HCT116 (cell line): ENCODE results near the gene SARS1. TPM values are rescaled to one million over a fixed set of nuclear protein-coding genes. Genes with fewer than 3 reads are reported as not detected.

Experiments
- ATAC-seq: fragments of 200-7000 bp; cut with Tn5 transposase; 2 replicates; pipeline ENCODE4 v1.9.1; 2020; ENCODE audit warnings: mild to moderate bottlenecking, moderate library complexity
- BruUV-seq: library from RNA; stranded (reverse); fragments of 400-500 nt; replicated peaks from 2 replicates; lab custom pipeline; 2021; lab: Mats Ljungman, UMichigan
- CTCF ChIA-PET: fragments of 300-600 bp; sonication (Branson Sonifier 250); formaldehyde crosslinking; loops from one replicate; lab custom pipeline; 2021; ENCODE audit warnings: antibody characterized with exemption; lab: Charles Lee
- POLR2A ChIA-PET: fragments of 300-600, 350-600 bp; sonication (Branson Sonifier 250); formaldehyde crosslinking; loops from one replicate; lab custom pipeline; 2021; ENCODE audit warnings: antibody characterized with exemption; lab: Charles Lee
- RAD21 ChIA-PET, 2 experiments: fragments of 300-600 bp; sonication (Branson Sonifier 250); formaldehyde crosslinking; loops; one replicate each; lab custom pipeline; 2023; ENCODE audit warnings: low total read pairs in 2 of 2; ENCODE audit not compliant: uncharacterized antibody in 2 of 2, unreplicated experiment in 2 of 2, low non-redundant PET in 1 of 2; lab: Charles Lee
- DNase-seq: peaks from one replicate; pipeline ENCODE4 v3.0.0-alpha.2; 2010; ENCODE audit warnings: low read depth, low spot score
- H2AFZ ChIP-seq: fragments of 200-600 bp; shearing (Covaris generic), sonication (generic); 2 replicates; pipeline ENCODE4 v1.6.1; 2017; ENCODE audit warnings: low read depth, mixed run types, mixed read lengths, antibody characterized with exemption, low read length; ENCODE audit not compliant: poor library complexity, severe bottlenecking
- H3K27ac ChIP-seq: 2 replicates; pipeline ENCODE4 v1.5.1; 2012; ENCODE audit warnings: low read depth, low read length
- H3K27me3 ChIP-seq: fragments of 200-600 bp; sonication (generic); 2 replicates; pipeline ENCODE4 v1.6.1; 2016; ENCODE audit warnings: mixed run types, low read length, mixed read lengths; ENCODE audit not compliant: insufficient read depth
- H3K36me3 ChIP-seq, 2 experiments: fragments of 200-500 bp in 1 of 2; fragments of 200-600 bp in 1 of 2; sonication (Bioruptor generic) in 1 of 2; sonication (generic) in 1 of 2; 2 replicates each; pipeline versions ENCODE4 v1.5.1 to v1.6.1; 2014 to 2016; ENCODE audit warnings: low read length in 2 of 2, inconsistent platforms in 1 of 2, mixed read lengths in 1 of 2, mixed run types in 1 of 2; ENCODE audit not compliant: insufficient read depth in 2 of 2, control insufficient read depth in 1 of 2
- H3K4me1 ChIP-seq, 2 experiments: fragments of 200-600 bp in 1 of 2; sonication (generic) in 1 of 2; 2 replicates each; pipeline versions ENCODE4 v1.5.1 to v1.6.1; 2012 to 2017; ENCODE audit warnings: low read length in 2 of 2, inconsistent platforms in 1 of 2, mild to moderate bottlenecking in 1 of 2, mixed read lengths in 1 of 2, mixed run types in 1 of 2, moderate library complexity in 1 of 2; ENCODE audit not compliant: insufficient read depth in 2 of 2, control insufficient read depth in 1 of 2
- H3K4me2 ChIP-seq: fragments of 200-600 bp; sonication (generic); 2 replicates; pipeline ENCODE4 v1.6.1; 2017; ENCODE audit warnings: mixed run types, low read length, mixed read lengths
- H3K4me3 ChIP-seq, 2 experiments: fragments of 200-600 bp in 1 of 2; sonication (generic) in 1 of 2; replicated peaks in 1 of 2; 2 replicates each; pipeline ENCODE4 v1.5.1; 2011 to 2016; ENCODE audit warnings: low read length in 2 of 2, control low read depth in 1 of 2, low read depth in 1 of 2, mild to moderate bottlenecking in 1 of 2, mixed read lengths in 1 of 2, mixed run types in 1 of 2
- H3K79me2 ChIP-seq: fragments of 200-600 bp; sonication (generic); 2 replicates; pipeline ENCODE4 v1.6.1; 2017; ENCODE audit warnings: mild to moderate bottlenecking, mixed run types, low read length, moderate library complexity, mixed read lengths; ENCODE audit not compliant: insufficient read depth
- H3K9ac ChIP-seq: fragments of 200-600 bp; sonication (generic); 2 replicates; pipeline ENCODE4 v1.6.1; 2016; ENCODE audit warnings: low read length, mixed read lengths
- H3K9me2 ChIP-seq: fragments of 200-600 bp; sonication (generic), shearing (Covaris generic); 2 replicates; pipeline ENCODE4 v1.6.1; 2017; ENCODE audit warnings: mixed run types, mild to moderate bottlenecking, moderate library complexity; ENCODE audit not compliant: insufficient read depth
- H3K9me3 ChIP-seq, 2 experiments: fragments of 200-500 bp in 1 of 2; fragments of 200-600 bp in 1 of 2; sonication (Bioruptor generic) in 1 of 2; sonication (generic) in 1 of 2; 2 replicates each; pipeline ENCODE4 v1.6.1; 2014 to 2017; ENCODE audit warnings: low read length in 2 of 2, mixed read lengths in 2 of 2, inconsistent platforms in 1 of 2, low read depth in 1 of 2, mild to moderate bottlenecking in 1 of 2, mixed run types in 1 of 2, moderate library complexity in 1 of 2; ENCODE audit not compliant: control insufficient read depth in 1 of 2, insufficient read depth in 1 of 2
- H4K20me1 ChIP-seq: fragments of 200-600 bp; sonication (generic), shearing (Covaris generic); 2 replicates; pipeline ENCODE4 v1.6.1; 2017; ENCODE audit warnings: mixed run types, mild to moderate bottlenecking, moderate library complexity; ENCODE audit not compliant: insufficient read depth
- CBX3 ChIP-seq: IDR thresholded peaks from 2 replicates; pipeline ENCODE4 v1.6.1; 2012; ENCODE audit warnings: low read depth
- CEBPB ChIP-seq: IDR thresholded peaks from 2 replicates; pipeline ENCODE4 v1.6.1; 2012; ENCODE audit warnings: low read depth
- CTCF ChIP-seq, 3 experiments: fragments of 200-600 bp in 1 of 3; sonication (generic) in 1 of 3; IDR thresholded peaks in 2 of 3; conservative IDR thresholded peaks in 1 of 3; 2 replicates each; pipeline ENCODE4 v1.5.1; 2012 to 2017; ENCODE audit warnings: low read depth in 2 of 3, low read length in 2 of 3, antibody characterized with exemption in 1 of 3, borderline replicate concordance in 1 of 3, control low read depth in 1 of 3, mild to moderate bottlenecking in 1 of 3, mixed read lengths in 1 of 3, mixed run types in 1 of 3, moderate library complexity in 1 of 3; ENCODE audit not compliant: insufficient read depth in 1 of 3
- EGR1 ChIP-seq: IDR thresholded peaks from 2 replicates; pipeline ENCODE4 v1.6.1; 2012; ENCODE audit warnings: low read depth
- ELF1 ChIP-seq: IDR thresholded peaks from 2 replicates; pipeline ENCODE4 v1.6.1; 2012; ENCODE audit warnings: low read depth, borderline replicate concordance
- EZH2 ChIP-seq: fragments of 200-600 bp; sonication (generic); IDR thresholded peaks from 2 replicates; pipeline ENCODE4 v1.6.1; 2017; ENCODE audit warnings: antibody characterized with exemption, mixed run types
- EZH2phosphoT487 ChIP-seq: fragments of 200-600 bp; IDR thresholded peaks from 2 replicates; pipeline ENCODE4 v1.6.1; 2018; ENCODE audit warnings: antibody characterized with exemption, borderline replicate concordance
- JUND ChIP-seq: IDR thresholded peaks from 2 replicates; pipeline ENCODE4 v1.6.1; 2012
- POLR2A ChIP-seq: IDR thresholded peaks from 2 replicates; pipeline ENCODE4 v1.7.0; 2011; ENCODE audit warnings: borderline replicate concordance; ENCODE audit not compliant: insufficient read depth, insufficient read length; ENCODE audit errors: extremely low read depth
- RAD21 ChIP-seq: IDR thresholded peaks from 2 replicates; pipeline ENCODE4 v1.6.1; 2012; ENCODE audit warnings: low read depth, mild to moderate bottlenecking
- TCF7L2 ChIP-seq: IDR thresholded peaks from 2 replicates; pipeline ENCODE4 v1.7.0; 2011; ENCODE audit warnings: borderline replicate concordance, inconsistent platforms; ENCODE audit not compliant: insufficient read depth, insufficient read length; ENCODE audit errors: extremely low read depth
- YY1 ChIP-seq: IDR thresholded peaks from 2 replicates; pipeline ENCODE4 v1.6.1; 2011; ENCODE audit warnings: low read length, low read depth, moderate library complexity, mild to moderate bottlenecking; ENCODE audit not compliant: insufficient replicate concordance; ENCODE audit errors: extremely low read depth
- intact Hi-C: fragments of 100-400 bp; cut with micrococcal nuclease; formaldehyde crosslinking; loops from 2 replicates; pipeline ENCODE4 v1.10.0; 2022
- total RNA-seq: library from RNA; stranded (reverse); gene quantifications from one replicate; pipeline ENCODE4 v1.2.1, GENCODE V29; 2021; ENCODE audit not compliant: unreplicated experiment
- TF ChIP-seq, protein P1 (sequence below): IDR thresholded peaks from 2 replicates; pipeline ENCODE4 v1.6.1; 2012
- TF ChIP-seq, protein P2 (sequence below): IDR thresholded peaks from 2 replicates; pipeline ENCODE4 v1.6.1; 2012

The SARS1 gene
- total RNA-seq, 1 experiment from 2014 or later, result 206 TPM

- H3K9ac ChIP-seq, result no peak overlapping the region
- no peak for TF ChIP-seq YY1
- TF ChIP-seq, protein P1, sequence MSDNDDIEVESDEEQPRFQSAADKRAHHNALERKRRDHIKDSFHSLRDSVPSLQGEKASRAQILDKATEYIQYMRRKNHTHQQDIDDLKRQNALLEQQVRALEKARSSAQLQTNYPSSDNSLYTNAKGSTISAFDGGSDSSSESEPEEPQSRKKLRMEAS, result no peak
- no peak for TF ChIP-seq ELF1
- TF ChIP-seq EGR1, result no peak
- TF ChIP-seq EZH2phosphoT487, result no peak
- no peak for TF ChIP-seq TCF7L2
- no peak for TF ChIP-seq EZH2
- TF ChIP-seq CBX3, result no peak
- no peak for TF ChIP-seq POLR2A
- TF ChIP-seq JUND, result no peak
- no peak for TF ChIP-seq CEBPB
- H3K9me3 ChIP-seq, result no peaks in the 10 kb centered on the region
- H4K20me1 ChIP-seq, result no peaks in the 10 kb centered on the region
- H3K79me2 ChIP-seq, result no peaks in the 10 kb centered on the region
- H3K9me2 ChIP-seq, result no peaks in the 10 kb centered on the region
- POLR2A ChIA-PET, result no interaction called here
- CTCF ChIA-PET, result no interaction called here
- no peak overlapping the region for H2AFZ ChIP-seq
- H3K27ac ChIP-seq, result no peak overlapping the region; the same call in 1 of the 2 replicates
- H3K4me3 ChIP-seq, result no peak overlapping the region
- H3K4me2 ChIP-seq, result no peak overlapping the region
- no peaks in the 10 kb centered on the region for H3K36me3 ChIP-seq
- intact Hi-C loops, result no loop called here
- RAD21 ChIA-PET, result no interaction called here
- no peak for DNase-seq
- H3K27me3 ChIP-seq, result no peaks in the 10 kb centered on the region
- peaks cover 7 to 13% of the 10 kb centered on the region in 2 experiments for H3K4me1 ChIP-seq
- no TSS peak for BruUV-seq
- ATAC-seq, result no peak
Observed at GRCh38 chr1:109187127-109187526, 26.6 kb upstream of the SARS1 start.

- Histone ChIP-seq H3K27ac (no peak overlapping the region), H3K36me3 (no peaks in the 10 kb centered on the region), H3K4me1 (peaks cover 7 to 13% of the 10 kb centered on the region in 2 experiments), H3K4me3 (no peak overlapping the region), H3K9me2 (no peaks in the 10 kb centered on the region), H3K79me2 (no peaks in the 10 kb centered on the region), H4K20me1 (no peaks in the 10 kb centered on the region), H2AFZ (no peak overlapping the region), H3K4me2 (no peak overlapping the region), H3K9ac (no peak overlapping the region), H3K9me3 (no peaks in the 10 kb centered on the region), H3K27me3 (no peaks in the 10 kb centered on the region)
- DNase-seq (no peak), ATAC-seq (no peak)
- BruUV-seq, result no TSS peak
- CTCF ChIA-PET, result no interaction called here
- TF ChIP-seq, protein P1, result no peak
- TF ChIP-seq RAD21 (no peak), TCF7L2 (no peak), EZH2 (no peak), CTCF (IDR thresholded peaks at IDR 0.05 in 2 of 3, conservative IDR thresholded peaks at IDR 0.05 in 1 of 3; ENCODE audit: borderline replicate concordance in 1 of 3, insufficient read depth in 1 of 3, low read depth in 2 of 3, low read length in 2 of 3) (no peak), POLR2A (no peak)
- TF ChIP-seq, protein P2, sequence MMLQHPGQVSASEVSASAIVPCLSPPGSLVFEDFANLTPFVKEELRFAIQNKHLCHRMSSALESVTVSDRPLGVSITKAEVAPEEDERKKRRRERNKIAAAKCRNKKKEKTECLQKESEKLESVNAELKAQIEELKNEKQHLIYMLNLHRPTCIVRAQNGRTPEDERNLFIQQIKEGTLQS, result no peak
- RAD21 ChIA-PET, result no interaction called here
- intact Hi-C loops, result no loop called here
- POLR2A ChIA-PET, result no interaction called here
Observed at GRCh38 chr1:109188200-109188599, 25.5 kb upstream of the SARS1 start.
